H1 (cell line): ENCODE data around the gene INSIG1. TPM values are rescaled to one million over a fixed set of nuclear protein-coding genes. Genes with fewer than 3 reads are reported as not detected.

Source experiments
- CTCF ChIA-PET: fragments of 300-600 bp; sonication (Branson Sonifier 250); formaldehyde crosslinking; loops from one replicate; lab custom pipeline; 2021; ENCODE audit not compliant: partially characterized antibody; lab: Charles Lee
- POLR2A ChIA-PET: fragments of 300-600 bp; sonication (Branson Sonifier 250); formaldehyde crosslinking; loops from one replicate; lab custom pipeline; 2021; ENCODE audit warnings: inconsistent platforms; ENCODE audit not compliant: partially characterized antibody; lab: Charles Lee
- DNase-seq, 2 experiments: peaks; one replicate each; pipeline versions ENCODE4 v3.0.0 to v3.0.0-alpha.2; 2010 to 2022; ENCODE audit warnings: low spot score in 2 of 2, low read depth in 1 of 2, mixed read lengths in 1 of 2
- FAIRE-seq: peaks from 2 replicates; lab custom pipeline; 2011; peaks lifted over from hg19 to GRCh38; lab: Jason Lieb, UNC
- H2AFZ ChIP-seq: 2 replicates; pipeline ENCODE4 v1.8.1; 2012; ENCODE audit warnings: low read length, inconsistent platforms
- H2AK5ac ChIP-seq: 2 replicates; pipeline ENCODE4 v1.6.1; 2013; ENCODE audit warnings: low read depth, low read length
- H2BK120ac ChIP-seq: replicated peaks from 2 replicates; pipeline ENCODE3; 2013; ENCODE audit warnings: low read depth, low read length, inconsistent platforms
- H2BK12ac ChIP-seq: 2 replicates; pipeline ENCODE4 v1.6.1; 2013; ENCODE audit warnings: low read depth, low read length
- H2BK15ac ChIP-seq: 2 replicates; pipeline ENCODE4 v1.6.1; 2013; ENCODE audit warnings: low read length
- H2BK20ac ChIP-seq: 2 replicates; pipeline ENCODE4 v1.6.1; 2013; ENCODE audit warnings: low read length
- H2BK5ac ChIP-seq: 2 replicates; pipeline ENCODE4 v1.6.1; 2013; ENCODE audit warnings: low read depth, low read length
- H3K14ac ChIP-seq: 2 replicates; pipeline ENCODE4 v1.6.1; 2013; ENCODE audit warnings: inconsistent platforms; ENCODE audit not compliant: insufficient read length
- H3K18ac ChIP-seq: 2 replicates; pipeline ENCODE4 v1.6.1; 2013; ENCODE audit warnings: low read length; ENCODE audit errors: extremely low read depth
- H3K23ac ChIP-seq: 2 replicates; pipeline ENCODE4 v1.6.1; 2013; ENCODE audit warnings: inconsistent platforms; ENCODE audit not compliant: insufficient read length
- H3K23me2 ChIP-seq: 2 replicates; pipeline ENCODE4 v1.6.1; 2013; ENCODE audit warnings: low read depth, low read length
- H3K27ac ChIP-seq: 2 replicates; pipeline ENCODE4 v1.6.1; 2011; ENCODE audit warnings: low read depth, low read length, inconsistent platforms
- H3K27me3 ChIP-seq, 4 experiments: replicated peaks in 1 of 4; 1 replicate in 1 of 4; 2 replicates in 3 of 4; pipeline versions ENCODE4 v1.6.1 to v1.8.1; 2011 to 2013; ENCODE audit warnings: low read length in 3 of 4, mild to moderate bottlenecking in 3 of 4, inconsistent platforms in 2 of 4, mixed read lengths in 2 of 4, moderate library complexity in 1 of 4; ENCODE audit not compliant: control insufficient read depth in 3 of 4, insufficient read depth in 3 of 4; ENCODE audit errors: extremely low read depth in 1 of 4
- H3K36me3 ChIP-seq, 4 experiments: 2 replicates each; pipeline versions ENCODE4 v1.6.1 to v1.8.1; 2011 to 2013; ENCODE audit warnings: mild to moderate bottlenecking in 4 of 4, low read length in 3 of 4, moderate library complexity in 2 of 4, control low read depth in 1 of 4, inconsistent platforms in 1 of 4; ENCODE audit not compliant: insufficient read depth in 4 of 4, control insufficient read depth in 2 of 4
- H3K4ac ChIP-seq: replicated peaks from 2 replicates; pipeline ENCODE3; 2013; ENCODE audit warnings: low read length, low read depth, mixed read lengths, inconsistent platforms; ENCODE audit not compliant: insufficient read length
- H3K4me1 ChIP-seq, 4 experiments: replicated peaks in 1 of 4; 1 replicate in 1 of 4; 2 replicates in 3 of 4; pipeline versions ENCODE4 v1.6.1 to v1.8.1; 2011 to 2013; ENCODE audit warnings: low read length in 3 of 4, inconsistent platforms in 2 of 4, mixed read lengths in 1 of 4; ENCODE audit not compliant: insufficient read depth in 4 of 4, control insufficient read depth in 3 of 4
- H3K4me2 ChIP-seq, 2 experiments: 2 replicates each; pipeline versions ENCODE4 v1.6.1 to v1.8.1; 2011 to 2013; ENCODE audit warnings: low read depth in 2 of 2, low read length in 2 of 2, control low read depth in 1 of 2, inconsistent platforms in 1 of 2, mild to moderate bottlenecking in 1 of 2; ENCODE audit not compliant: insufficient read depth in 1 of 2
- H3K4me3 ChIP-seq, 4 experiments: fragments of 200-600, 300-600 bp in 1 of 4; sonication (generic), shearing (Covaris generic), sonication (Bioruptor Twin) in 1 of 4; 2 replicates each; pipeline versions ENCODE4 v1.5.1 to v1.8.1; 2011 to 2016; ENCODE audit warnings: low read length in 4 of 4, low read depth in 3 of 4, control low read depth in 2 of 4, inconsistent platforms in 2 of 4, mild to moderate bottlenecking in 2 of 4, mixed read lengths in 1 of 4, moderate library complexity in 1 of 4; ENCODE audit not compliant: insufficient read depth in 2 of 4; ENCODE audit errors: extremely low read depth in 1 of 4
- H3K56ac ChIP-seq: replicated peaks from 2 replicates; pipeline ENCODE3; 2013; ENCODE audit warnings: low read depth, mild to moderate bottlenecking, mixed read lengths, low read length, inconsistent platforms; ENCODE audit not compliant: insufficient read length
- H3K79me1 ChIP-seq: 2 replicates; pipeline ENCODE4 v1.6.1; 2013; ENCODE audit warnings: low read depth, low read length, control low read depth
- H3K79me2 ChIP-seq, 2 experiments: 2 replicates each; pipeline versions ENCODE4 v1.6.1 to v1.8.1; 2012 to 2013; ENCODE audit warnings: low read length in 2 of 2, mild to moderate bottlenecking in 2 of 2, inconsistent platforms in 1 of 2; ENCODE audit not compliant: insufficient read depth in 2 of 2, control insufficient read depth in 1 of 2
- H3K9ac ChIP-seq, 4 experiments: replicated peaks in 1 of 4; 1 replicate in 1 of 4; 2 replicates in 3 of 4; pipeline versions ENCODE4 v1.6.1 to v1.8.1; 2011 to 2013; ENCODE audit warnings: low read depth in 3 of 4, low read length in 3 of 4, control low read depth in 2 of 4, mild to moderate bottlenecking in 2 of 4, moderate library complexity in 2 of 4, inconsistent platforms in 1 of 4; ENCODE audit errors: extremely low read depth in 1 of 4
- H3K9me3 ChIP-seq, 2 experiments: 2 replicates each; pipeline versions ENCODE4 v1.6.1 to v1.8.1; 2012 to 2013; ENCODE audit warnings: mild to moderate bottlenecking in 2 of 2, moderate library complexity in 2 of 2, control low read depth in 1 of 2, inconsistent platforms in 1 of 2, low read depth in 1 of 2, low read length in 1 of 2, mixed read lengths in 1 of 2; ENCODE audit not compliant: insufficient read depth in 2 of 2
- H4K20me1 ChIP-seq, 2 experiments: replicated peaks in 1 of 2; 2 replicates each; pipeline versions ENCODE3 to v1.8.1; 2011 to 2013; ENCODE audit warnings: inconsistent platforms in 2 of 2, low read length in 2 of 2, mild to moderate bottlenecking in 1 of 2; ENCODE audit not compliant: insufficient read depth in 2 of 2, control insufficient read depth in 1 of 2
- H4K5ac ChIP-seq: 2 replicates; pipeline ENCODE4 v1.6.1; 2013; ENCODE audit warnings: low read length, low read depth, mixed read lengths, inconsistent platforms; ENCODE audit not compliant: insufficient read length
- H4K8ac ChIP-seq: 2 replicates; pipeline ENCODE4 v1.8.0; 2013; ENCODE audit warnings: mild to moderate bottlenecking, moderate library complexity, low read length, inconsistent platforms; ENCODE audit not compliant: insufficient read depth; ENCODE audit errors: extremely low read depth
- H4K91ac ChIP-seq: replicated peaks from 2 replicates; pipeline ENCODE3; 2013; ENCODE audit warnings: low read length, mixed read lengths, inconsistent platforms; ENCODE audit not compliant: insufficient read length
- ATF2 ChIP-seq: IDR thresholded peaks from 2 replicates; pipeline ENCODE4 v1.6.1; 2012; ENCODE audit warnings: low read length, inconsistent platforms
- CHD2 ChIP-seq: IDR thresholded peaks from 2 replicates; pipeline ENCODE4 v1.6.1; 2012; ENCODE audit warnings: low read length, improper control_type of control experiment
- CTCF ChIP-seq, 3 experiments: IDR thresholded peaks; 1 replicate in 2 of 3; 2 replicates in 1 of 3; pipeline versions ENCODE4 v1.5.1 to v1.6.1; 2011; ENCODE audit warnings: low read length in 3 of 3, mild to moderate bottlenecking in 3 of 3, inconsistent platforms in 2 of 3, low read depth in 1 of 3, moderate library complexity in 1 of 3; ENCODE audit not compliant: insufficient read depth in 1 of 3; ENCODE audit errors: control extremely low read depth in 1 of 3
- GTF2F1 ChIP-seq: IDR thresholded peaks from 2 replicates; pipeline ENCODE4 v1.6.1; 2012; ENCODE audit warnings: low read depth, low read length, improper control_type of control experiment, borderline replicate concordance
- KDM4A ChIP-seq: IDR thresholded peaks from one replicate; pipeline ENCODE4 v1.7.1; 2012; ENCODE audit warnings: low read depth, mild to moderate bottlenecking, moderate library complexity, low read length, inconsistent platforms; ENCODE audit not compliant: severe bottlenecking
- NRF1 ChIP-seq: IDR thresholded peaks from 2 replicates; pipeline ENCODE4 v1.6.1; 2011; ENCODE audit warnings: mild to moderate bottlenecking, low read depth, low read length, improper control_type of control experiment
- SRF ChIP-seq: IDR thresholded peaks from 2 replicates; pipeline ENCODE4 v1.6.1; 2011; ENCODE audit warnings: mild to moderate bottlenecking, low read depth, low read length, moderate library complexity
- WGBS, 2 experiments: shearing (Covaris generic) in 1 of 2; methylation state at CpG; one replicate each; pipeline versions ENCODE4 v1.1.6 to v1.1.7; 2013 to 2015; ENCODE audit warnings: low lambda C conversion rate in 2 of 2, mixed read lengths in 2 of 2, inconsistent platforms in 1 of 2, low coverage in 1 of 2, missing lambda C conversion rate in 1 of 2; ENCODE audit not compliant: insufficient replicate concordance in 2 of 2, insufficient coverage in 1 of 2, insufficient read length in 1 of 2; ENCODE audit errors: extremely low coverage in 1 of 2, missing lambda C conversion rate in 1 of 2; 5-methylcytosine and 5-hydroxymethylcytosine counted together
- polyA plus RNA-seq, 7 experiments: library from polyadenylated mRNA; depleted of rRNA in 3 of 7; stranded (reverse) in 5 of 7; unstranded in 2 of 7; fragments of >200 nt in 5 of 7; fragments of 200-250 nt in 2 of 7; gene quantifications; 1 replicate in 5 of 7; 2 replicates in 1 of 7; 4 replicates in 1 of 7; pipeline versions ENCODE4 v1.2.1 to v1.2.3, GENCODE V29; 2011 to 2013; ENCODE audit warnings: missing spikeins in 2 of 7, mixed read lengths in 2 of 7
- total RNA-seq: library from RNA; stranded (reverse); fragmentation: NEBNext Ultra II Directional; extraction: Animal tissue kit (Norgen Biotek cat#: 25700); gene quantifications from 2 replicates; pipeline ENCODE4 v1.2.1, GENCODE V29; 2021

The INSIG1 gene
- total and polyA plus RNA-seq, 2 of the 8 experiments (the other 6 are each of a cell fraction or from before 2014, with no cell fraction given), result 40.0 to 58.4 TPM

GRCh38 chr7:155311826-155312537 is 14.3 kb downstream of the INSIG1 start:
- ChIA-PET POLR2A (no interaction called here), CTCF (interaction anchor here (0.7 kb wide), 1 partner anchor 33 kb away, joined by 3 read pairs; no protein-coding TSS in a partner anchor)
- no peak overlapping the region for H2BK5ac ChIP-seq
- no peak for FAIRE-seq
- no peak overlapping the region for H4K5ac ChIP-seq
- H3K4me1 ChIP-seq, result no peaks in the 10 kb centered on the region; a peak in 1 of 7 replicates
- WGBS, 2 experiments, result 90% methylated on average over 8 of the region's 8 CpGs; no CpG with 5 or more reads in 1 of the 2 experiments
- no peak overlapping the region for H2AK5ac ChIP-seq
- H3K18ac ChIP-seq, result no peak overlapping the region
- no peak overlapping the region for H2BK120ac ChIP-seq
- no peak overlapping the region for H2BK15ac ChIP-seq
- no peak overlapping the region for H3K9ac ChIP-seq
- H3K27ac ChIP-seq, result no peak overlapping the region
- H3K23ac ChIP-seq, result no peak overlapping the region
- H2BK20ac ChIP-seq, result no peak overlapping the region
- no peak overlapping the region for H4K8ac ChIP-seq
- H3K4me3 ChIP-seq, result no peak overlapping the region
- no peaks in the 10 kb centered on the region for H3K23me2 ChIP-seq
- H3K27me3 ChIP-seq, result no peaks in the 10 kb centered on the region; a peak in 1 of 7 replicates
- no peak overlapping the region for H3K4me2 ChIP-seq
- no peaks in the 10 kb centered on the region; the same call in 1 of the 2 replicates for H3K79me1 ChIP-seq
- no peak overlapping the region for H3K4ac ChIP-seq
- H2BK12ac ChIP-seq, result no peak overlapping the region
- H3K79me2 ChIP-seq, result no peaks in the 10 kb centered on the region
- no peak overlapping the region for H2AFZ ChIP-seq
- H3K9me3 ChIP-seq, result no peaks in the 10 kb centered on the region; a peak in 1 of 4 replicates
- no peak for DNase-seq
- H3K36me3 ChIP-seq, result peaks cover 2 to 34% (median 13%) of the 10 kb centered on the region in 4 experiments; a peak in 6 of 8 replicates
- peaks cover 3 to 5% of the 10 kb centered on the region in 2 experiments for H4K20me1 ChIP-seq
- no peak overlapping the region for H4K91ac ChIP-seq
- H3K14ac ChIP-seq, result no peak overlapping the region
- H3K56ac ChIP-seq, result no peak overlapping the region
- no peak for TF ChIP-seq CHD2
- TF ChIP-seq NRF1, result no peak
- TF ChIP-seq CTCF (IDR thresholded peaks at IDR 0.05; ENCODE audit: control extremely low read depth in 1 of 3, insufficient read depth in 1 of 3, low read depth in 1 of 3, low read length in 3 of 3), result no peak
- TF ChIP-seq KDM4A, result no peak
- no peak for TF ChIP-seq GTF2F1
- TF ChIP-seq ATF2, result no peak
- TF ChIP-seq SRF, result no peak
